Measurements from ENCODE around the gene FNBP1L. TPM values are rescaled to one million over a fixed set of nuclear protein-coding genes. Genes with fewer than 3 reads are reported as not detected.

FNBP1L gene
- total RNA-seq, 1 experiment from 2014 or later: 33.4 TPM

- POLR2A ChIA-PET: no interaction called here
- no peak for DNase-seq
- Mint-ChIP-seq H3K9me3 (ENCODE audit: unreplicated experiment) (no peaks in the 10 kb centered on the region), H3K27me3 (ENCODE audit: insufficient read depth, unreplicated experiment) (no peaks in the 10 kb centered on the region), H3K4me1 (ENCODE audit: low read depth, unreplicated experiment) (peaks cover 13% of the 10 kb centered on the region), H3K4me3 (ENCODE audit: unreplicated experiment) (peak overlapping the region; percentile 45), H3K36me3 (ENCODE audit: insufficient read depth, unreplicated experiment) (peaks cover 8% of the 10 kb centered on the region), H3K27ac (ENCODE audit: unreplicated experiment) (no peak overlapping the region)
- intact Hi-C loops (cut with micrococcal nuclease; ENCODE audit: unreplicated experiment): no loop called here
- H3K9me3 ChIP-seq: no peaks in the 10 kb centered on the region
- BruUV-seq (replicated peaks): no TSS peak
- TF ChIP-seq, protein P1, sequence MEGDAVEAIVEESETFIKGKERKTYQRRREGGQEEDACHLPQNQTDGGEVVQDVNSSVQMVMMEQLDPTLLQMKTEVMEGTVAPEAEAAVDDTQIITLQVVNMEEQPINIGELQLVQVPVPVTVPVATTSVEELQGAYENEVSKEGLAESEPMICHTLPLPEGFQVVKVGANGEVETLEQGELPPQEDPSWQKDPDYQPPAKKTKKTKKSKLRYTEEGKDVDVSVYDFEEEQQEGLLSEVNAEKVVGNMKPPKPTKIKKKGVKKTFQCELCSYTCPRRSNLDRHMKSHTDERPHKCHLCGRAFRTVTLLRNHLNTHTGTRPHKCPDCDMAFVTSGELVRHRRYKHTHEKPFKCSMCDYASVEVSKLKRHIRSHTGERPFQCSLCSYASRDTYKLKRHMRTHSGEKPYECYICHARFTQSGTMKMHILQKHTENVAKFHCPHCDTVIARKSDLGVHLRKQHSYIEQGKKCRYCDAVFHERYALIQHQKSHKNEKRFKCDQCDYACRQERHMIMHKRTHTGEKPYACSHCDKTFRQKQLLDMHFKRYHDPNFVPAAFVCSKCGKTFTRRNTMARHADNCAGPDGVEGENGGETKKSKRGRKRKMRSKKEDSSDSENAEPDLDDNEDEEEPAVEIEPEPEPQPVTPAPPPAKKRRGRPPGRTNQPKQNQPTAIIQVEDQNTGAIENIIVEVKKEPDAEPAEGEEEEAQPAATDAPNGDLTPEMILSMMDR (IDR thresholded peaks at IDR 0.05; ENCODE audit: insufficient read depth in 1 of 2, low read depth in 1 of 2, low read length in 1 of 2, severe bottlenecking in 1 of 2, unreplicated experiment in 1 of 2): no peak
- H3K36me3 ChIP-seq (ENCODE audit: control insufficient read depth, insufficient read depth, low read length): no peaks in the 10 kb centered on the region
- H3K4me1 ChIP-seq: peaks cover 4% of the 10 kb centered on the region
- CTCF ChIA-PET: no interaction called here
- H3K27me3 ChIP-seq (replicated peaks; ENCODE audit: control insufficient read depth, insufficient read depth, low read length): no peaks in the 10 kb centered on the region
- no peak overlapping the region; the same call in 1 of the 2 replicates for H3K4me3 ChIP-seq (ENCODE audit: low read depth, low read length)
Observed at GRCh38 chr1:93450321-93450720, 2.4 kb downstream of the FNBP1L start.

DNA sequence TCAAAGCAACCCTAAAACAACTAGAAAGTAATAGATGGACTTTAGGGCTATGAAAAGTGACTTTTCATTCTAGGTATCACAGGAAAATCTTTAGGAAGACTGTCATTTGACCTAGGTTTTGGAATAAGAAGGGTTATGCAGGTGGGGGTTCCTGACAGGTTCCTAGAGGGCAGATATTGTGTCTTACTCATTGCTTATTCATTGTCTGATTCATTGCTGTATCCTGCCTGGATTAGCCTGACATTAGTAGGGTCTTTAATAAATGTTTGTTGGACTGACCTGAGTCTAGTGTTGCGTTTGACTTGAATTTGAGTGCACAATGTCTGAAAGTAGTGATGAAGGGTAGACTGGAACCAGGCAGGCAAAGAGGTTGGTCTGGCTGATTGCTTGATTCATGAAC lies 6.0 kb downstream of the FNBP1L start:
- no peak overlapping the region for H3K4me3 ChIP-seq (ENCODE audit: low read depth, low read length)
- H3K27ac Mint-ChIP-seq (ENCODE audit: unreplicated experiment): no peak overlapping the region
- no TSS peak for BruUV-seq (replicated peaks)

DNA sequence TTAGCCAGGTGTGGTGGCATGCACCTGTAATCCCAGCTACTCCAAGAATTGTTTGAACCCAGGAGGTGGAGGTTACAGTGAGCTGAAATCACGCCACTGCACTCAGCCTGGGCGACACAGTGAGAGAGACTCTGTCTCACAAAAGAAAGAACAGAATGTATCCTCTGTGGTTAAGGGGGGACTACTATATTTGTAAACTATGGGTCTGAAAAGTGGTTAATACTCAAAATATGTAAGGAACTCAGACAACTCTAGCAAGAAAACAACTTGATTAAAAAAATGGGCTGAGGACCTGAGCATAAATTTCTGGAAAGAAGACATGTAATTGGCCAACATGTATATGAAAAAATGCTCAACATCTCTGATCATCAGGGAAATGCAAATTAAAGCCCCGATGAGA lies 11.2 kb downstream of the FNBP1L start:
- H3K4me1 Mint-ChIP-seq (ENCODE audit: low read depth, unreplicated experiment): peaks cover 17% of the 10 kb centered on the region
- intact Hi-C loops (cut with micrococcal nuclease; ENCODE audit: unreplicated experiment): no loop called here
- H3K9me3 ChIP-seq: no peaks in the 10 kb centered on the region
- no peaks in the 10 kb centered on the region for H3K27me3 Mint-ChIP-seq (ENCODE audit: insufficient read depth, unreplicated experiment)
- no peaks in the 10 kb centered on the region for H3K4me1 ChIP-seq
- no TSS peak for BruUV-seq (replicated peaks)
- no peak overlapping the region for H3K27ac Mint-ChIP-seq (ENCODE audit: unreplicated experiment)
- no peaks in the 10 kb centered on the region for H3K27me3 ChIP-seq (replicated peaks; ENCODE audit: control insufficient read depth, insufficient read depth, low read length)
- POLR2A ChIA-PET: no interaction called here
- no peaks in the 10 kb centered on the region for H3K36me3 ChIP-seq (ENCODE audit: control insufficient read depth, insufficient read depth, low read length)
- H3K4me3 ChIP-seq (ENCODE audit: low read depth, low read length): no peak overlapping the region
- TF ChIP-seq, protein P1 (IDR thresholded peaks at IDR 0.05; ENCODE audit: insufficient read depth in 1 of 2, low read depth in 1 of 2, low read length in 1 of 2, severe bottlenecking in 1 of 2, unreplicated experiment in 1 of 2): no peak
- no peak for DNase-seq
- no peak overlapping the region for H3K4me3 Mint-ChIP-seq (ENCODE audit: unreplicated experiment)
- peaks cover 16% of the 10 kb centered on the region for H3K36me3 Mint-ChIP-seq (ENCODE audit: insufficient read depth, unreplicated experiment)
- CTCF ChIA-PET: no interaction called here
- H3K9me3 Mint-ChIP-seq (ENCODE audit: unreplicated experiment): no peaks in the 10 kb centered on the region

More for the DNA sequence above, 6.0 kb downstream of the FNBP1L start:
- DNase-seq: no peak
- Mint-ChIP-seq H3K27me3 (ENCODE audit: insufficient read depth, unreplicated experiment) (no peaks in the 10 kb centered on the region), H3K4me1 (ENCODE audit: low read depth, unreplicated experiment) (peaks cover 6% of the 10 kb centered on the region), H3K4me3 (ENCODE audit: unreplicated experiment) (no peak overlapping the region), H3K9me3 (ENCODE audit: unreplicated experiment) (no peaks in the 10 kb centered on the region), H3K36me3 (ENCODE audit: insufficient read depth, unreplicated experiment) (peaks cover 12% of the 10 kb centered on the region)
- POLR2A ChIA-PET: no interaction called here
- H3K27me3 ChIP-seq (replicated peaks; ENCODE audit: control insufficient read depth, insufficient read depth, low read length): no peaks in the 10 kb centered on the region
- TF ChIP-seq, protein P1 (IDR thresholded peaks at IDR 0.05; ENCODE audit: insufficient read depth in 1 of 2, low read depth in 1 of 2, low read length in 1 of 2, severe bottlenecking in 1 of 2, unreplicated experiment in 1 of 2): no peak
- intact Hi-C loops (cut with micrococcal nuclease; ENCODE audit: unreplicated experiment): no loop called here
- H3K9me3 ChIP-seq: no peaks in the 10 kb centered on the region
- H3K36me3 ChIP-seq (ENCODE audit: control insufficient read depth, insufficient read depth, low read length): no peaks in the 10 kb centered on the region
- CTCF ChIA-PET: no interaction called here
- peaks cover 4% of the 10 kb centered on the region for H3K4me1 ChIP-seq

Data from Caco-2 (cell line).